GM06990 (cell line): Measurements from ENCODE around the gene LRIT1.
A peak's percentile ranks its signal among the peaks of the same experiment; 100 is the strongest.

ENCODE experiments used
- DNase-seq: peaks from one replicate; pipeline ENCODE4 v3.0.0-alpha.2; 2011; ENCODE audit not compliant: insufficient read length; ENCODE audit errors: extremely low read depth
- H3K27me3 ChIP-seq: replicated peaks from 2 replicates; pipeline ENCODE4 v1.6.0; 2011; ENCODE audit warnings: low read length; ENCODE audit not compliant: control insufficient read depth, insufficient read depth
- H3K36me3 ChIP-seq: 2 replicates; pipeline ENCODE4 v1.5.1; 2011; ENCODE audit warnings: low read length; ENCODE audit not compliant: control insufficient read depth, insufficient read depth
- H3K4me3 ChIP-seq: replicated peaks from 2 replicates; pipeline ENCODE4 v1.5.1; 2011; ENCODE audit warnings: low read depth, mild to moderate bottlenecking, control low read depth, low read length
- TF ChIP-seq, protein P1 (sequence below): IDR thresholded peaks from 2 replicates; pipeline ENCODE4 v1.5.1; 2011; ENCODE audit warnings: low read length, control low read depth, mild to moderate bottlenecking, inconsistent platforms; ENCODE audit not compliant: insufficient read depth, poor library complexity, severe bottlenecking

Gene LRIT1

DNA sequence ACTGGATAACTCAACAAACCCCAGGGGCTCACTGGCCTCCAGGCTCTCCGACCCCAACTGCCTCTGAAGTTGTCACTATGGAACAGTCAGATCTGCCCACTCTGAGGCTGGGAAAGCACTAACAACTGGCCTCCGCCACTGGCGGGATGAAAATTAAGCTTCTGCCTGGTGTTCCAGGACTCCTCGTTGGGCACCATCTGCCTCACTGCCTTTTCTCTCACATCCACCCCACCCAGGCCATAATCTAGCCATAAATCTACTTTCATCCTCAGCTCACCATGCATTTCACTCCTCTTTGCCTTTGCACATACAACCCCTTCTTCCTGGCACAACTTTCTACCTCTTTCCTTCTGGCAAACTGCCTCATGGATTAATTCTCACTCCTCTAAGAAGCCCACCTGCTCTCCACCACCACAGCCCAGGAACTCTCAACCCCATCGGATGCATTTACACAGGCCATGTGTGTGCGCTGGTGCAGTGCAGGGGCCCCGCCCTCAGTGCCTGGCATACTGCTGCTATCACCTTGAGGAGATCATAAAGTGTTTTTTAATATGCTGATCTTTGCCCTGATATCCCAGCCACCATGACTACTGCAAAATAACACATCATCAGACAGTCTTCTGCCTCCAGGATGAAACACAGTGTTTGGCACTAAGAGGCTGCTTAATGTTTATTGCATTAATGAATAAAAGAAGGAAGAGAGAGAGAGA is 43.0 kb downstream of the LRIT1 start:
- H3K36me3 ChIP-seq, result no peaks in the 10 kb centered on the region
- peaks cover 16% of the 10 kb centered on the region for H3K27me3 ChIP-seq
- DNase-seq, result no peak
- H3K4me3 ChIP-seq, result no peak overlapping the region
- TF ChIP-seq, protein P1, sequence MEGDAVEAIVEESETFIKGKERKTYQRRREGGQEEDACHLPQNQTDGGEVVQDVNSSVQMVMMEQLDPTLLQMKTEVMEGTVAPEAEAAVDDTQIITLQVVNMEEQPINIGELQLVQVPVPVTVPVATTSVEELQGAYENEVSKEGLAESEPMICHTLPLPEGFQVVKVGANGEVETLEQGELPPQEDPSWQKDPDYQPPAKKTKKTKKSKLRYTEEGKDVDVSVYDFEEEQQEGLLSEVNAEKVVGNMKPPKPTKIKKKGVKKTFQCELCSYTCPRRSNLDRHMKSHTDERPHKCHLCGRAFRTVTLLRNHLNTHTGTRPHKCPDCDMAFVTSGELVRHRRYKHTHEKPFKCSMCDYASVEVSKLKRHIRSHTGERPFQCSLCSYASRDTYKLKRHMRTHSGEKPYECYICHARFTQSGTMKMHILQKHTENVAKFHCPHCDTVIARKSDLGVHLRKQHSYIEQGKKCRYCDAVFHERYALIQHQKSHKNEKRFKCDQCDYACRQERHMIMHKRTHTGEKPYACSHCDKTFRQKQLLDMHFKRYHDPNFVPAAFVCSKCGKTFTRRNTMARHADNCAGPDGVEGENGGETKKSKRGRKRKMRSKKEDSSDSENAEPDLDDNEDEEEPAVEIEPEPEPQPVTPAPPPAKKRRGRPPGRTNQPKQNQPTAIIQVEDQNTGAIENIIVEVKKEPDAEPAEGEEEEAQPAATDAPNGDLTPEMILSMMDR, result no peak

DNA sequence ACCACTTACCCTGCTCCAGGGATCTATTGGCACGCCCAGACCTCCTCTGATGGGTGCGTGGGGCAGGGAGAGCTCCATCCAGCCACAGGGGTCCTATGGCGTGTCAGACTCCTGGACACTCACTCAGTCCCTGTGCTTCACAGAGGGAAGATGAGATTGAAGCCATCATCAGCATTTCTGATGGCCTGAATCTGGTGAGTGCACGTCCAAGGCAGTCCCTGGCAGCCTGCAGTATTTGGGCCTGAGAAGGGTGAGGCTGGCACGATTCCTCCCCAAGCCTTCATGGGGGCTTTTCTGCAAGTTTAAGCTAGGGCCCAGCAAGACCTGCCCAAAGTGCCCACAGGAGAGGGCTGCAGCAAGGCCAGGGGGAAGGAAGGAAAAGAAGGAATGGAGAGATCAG is 43.7 kb downstream of the LRIT1 start:
- no peaks in the 10 kb centered on the region for H3K36me3 ChIP-seq
- H3K27me3 ChIP-seq, result peaks cover 16% of the 10 kb centered on the region
- no peak overlapping the region for H3K4me3 ChIP-seq
- TF ChIP-seq, protein P1, result no peak
- DNase-seq, result no peak

DNA sequence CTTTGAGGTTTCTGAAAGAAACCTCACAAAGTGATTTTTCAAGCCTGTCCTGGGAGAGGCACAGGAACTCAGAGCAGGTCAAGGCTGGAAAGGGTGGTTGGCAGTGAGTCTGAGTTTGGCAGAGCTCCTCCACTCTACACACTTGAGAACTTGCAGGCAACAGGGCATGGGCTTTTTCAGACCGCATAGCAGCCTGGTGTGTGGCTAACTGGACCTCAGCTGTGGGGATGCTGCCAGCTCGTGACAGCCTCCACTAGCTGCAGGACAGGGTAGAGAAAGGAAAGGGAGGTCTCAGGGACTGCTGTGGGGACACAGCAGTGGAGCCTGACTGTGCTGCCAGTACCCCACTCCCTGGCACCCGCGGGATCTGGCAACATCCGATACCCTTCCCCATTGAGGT is 44.4 kb downstream of the LRIT1 start:
- H3K4me3 ChIP-seq, result no peak overlapping the region
- no peak for DNase-seq
- H3K36me3 ChIP-seq, result no peaks in the 10 kb centered on the region
- TF ChIP-seq, protein P1, result no peak
- peaks cover 16% of the 10 kb centered on the region for H3K27me3 ChIP-seq

DNA sequence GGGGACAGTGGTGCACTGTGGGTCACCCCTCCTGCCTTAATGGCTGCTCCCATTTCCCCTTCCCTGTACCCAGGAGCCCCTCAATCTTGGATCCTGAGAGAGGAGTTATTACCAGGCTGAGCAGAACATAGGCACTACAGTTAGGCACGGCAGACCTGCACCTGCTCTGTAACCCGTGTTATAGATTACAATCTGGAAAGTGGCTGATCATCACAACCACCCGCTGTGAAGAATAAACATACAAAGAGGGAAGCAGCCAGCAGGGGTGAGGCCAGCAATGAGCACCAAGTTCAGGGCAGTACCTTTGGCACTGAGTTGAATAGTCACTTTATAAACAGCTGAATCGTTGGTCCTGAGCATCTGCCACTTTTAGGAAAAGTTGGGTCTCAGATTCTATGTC is 45.3 kb downstream of the LRIT1 start:
- Histone ChIP-seq H3K27me3 (peaks cover 16% of the 10 kb centered on the region), H3K36me3 (no peaks in the 10 kb centered on the region), H3K4me3 (no peak overlapping the region)
- TF ChIP-seq, protein P1, result no peak
- DNase-seq, result no peak

DNA sequence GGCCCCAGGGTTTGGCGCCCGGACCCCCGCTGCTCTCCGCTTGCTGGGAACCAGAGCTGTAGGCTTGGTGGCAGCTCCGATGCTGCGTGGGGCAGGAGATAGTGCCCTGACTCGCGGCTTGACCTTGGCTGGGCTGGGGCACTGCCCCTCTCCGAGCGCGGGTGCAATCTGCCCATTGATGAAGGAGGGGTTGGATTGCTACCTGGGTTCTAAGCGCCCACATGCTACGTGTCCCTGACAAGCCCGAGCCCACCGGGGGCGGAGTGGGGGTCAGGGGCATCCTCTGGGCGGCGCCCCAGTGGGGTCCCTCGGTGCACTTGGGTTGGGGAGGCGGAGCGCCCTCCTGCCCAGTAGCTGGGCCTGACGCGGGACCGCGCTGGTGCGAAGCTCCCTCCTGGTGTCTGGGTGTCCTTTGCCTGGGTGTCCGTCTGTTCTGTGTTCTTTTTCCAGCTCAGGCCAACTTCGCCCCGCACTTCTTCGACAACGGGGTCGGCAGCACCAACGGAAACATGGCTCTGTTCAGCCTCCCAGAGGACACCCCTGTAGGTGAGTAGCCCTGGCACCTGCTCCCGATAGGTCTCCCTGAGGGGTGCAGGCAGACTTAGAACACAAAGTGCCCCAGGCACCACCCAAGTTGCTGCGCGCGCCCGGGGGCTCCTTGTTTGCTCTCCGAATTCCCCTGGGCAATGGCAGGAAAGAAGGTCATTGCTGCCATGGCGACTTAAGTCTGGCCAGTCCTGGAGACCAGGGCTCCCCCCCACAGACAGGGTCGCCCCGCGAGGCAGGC is 46.1 kb downstream of the LRIT1 start:
- TF ChIP-seq, protein P1, result no peak
- Histone ChIP-seq H3K4me3 (peak overlapping the region; percentile 52; the same call in 1 of the 2 replicates), H3K27me3 (peaks cover 16% of the 10 kb centered on the region), H3K36me3 (no peaks in the 10 kb centered on the region)
- DNase-seq, result no peak
